Esophagus squamous epithelium (tissue), 4 donors: ENCODE measurements around the gene ESRP2.

Source experiments
- CTCF ChIP-seq, 6 experiments: fragments of 450-650 bp in 4 of 6; fragments of 200-600 bp in 2 of 6; sonication (generic) in 2 of 6; IDR thresholded peaks; one replicate each; pipeline ENCODE4 v1.5.1; 2016 to 2019; ENCODE audit warnings: antibody characterized with exemption in 6 of 6, mild to moderate bottlenecking in 4 of 6, moderate library complexity in 4 of 6
- POLR2A ChIP-seq, 4 donors: fragments of 450-650 bp; IDR thresholded peaks; one replicate each; pipeline ENCODE4 v1.6.1; 2017; ENCODE audit warnings: antibody characterized with exemption in 4 of 4, mild to moderate bottlenecking in 4 of 4, moderate library complexity in 3 of 4

GRCh38 chr16:68230956-68231355, 5.0 kb downstream of the ESRP2 start:
- TF ChIP-seq CTCF (IDR thresholded peaks at IDR 0.05) (no peak), POLR2A (IDR thresholded peaks at IDR 0.05) (no peak)
